Activated naive CD4-positive, alpha-beta T cell treated with anti-CD3 and anti-CD28 coated beads, Interleukin-2, amount 50 U/mL, for 16 hours (primary cell): Measurements from ENCODE around the gene FLT1.

Source experiments
- DNase-seq: peaks from one replicate; pipeline ENCODE4 v3.0.0-alpha.2; 2020

The FLT1 gene

DNA sequence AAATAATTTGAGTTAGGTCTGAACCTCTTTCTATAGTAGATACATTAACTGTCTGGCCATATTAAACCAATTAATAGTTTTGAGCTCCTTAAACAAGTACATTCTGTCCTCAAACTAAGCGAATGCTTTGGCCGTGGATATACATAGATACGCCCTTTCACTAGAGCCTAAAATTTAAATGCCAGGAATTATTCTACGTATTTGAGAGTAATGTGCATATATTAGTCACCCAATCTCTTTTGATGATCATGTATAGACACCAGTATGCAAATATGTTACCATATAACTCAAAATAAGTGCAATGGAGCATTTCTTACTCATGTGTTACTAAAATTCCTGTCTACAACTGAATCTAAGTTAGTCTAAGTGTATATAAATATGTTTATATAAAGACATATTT lies 70.4 kb downstream of the FLT1 start:
- no peak for DNase-seq

DNA sequence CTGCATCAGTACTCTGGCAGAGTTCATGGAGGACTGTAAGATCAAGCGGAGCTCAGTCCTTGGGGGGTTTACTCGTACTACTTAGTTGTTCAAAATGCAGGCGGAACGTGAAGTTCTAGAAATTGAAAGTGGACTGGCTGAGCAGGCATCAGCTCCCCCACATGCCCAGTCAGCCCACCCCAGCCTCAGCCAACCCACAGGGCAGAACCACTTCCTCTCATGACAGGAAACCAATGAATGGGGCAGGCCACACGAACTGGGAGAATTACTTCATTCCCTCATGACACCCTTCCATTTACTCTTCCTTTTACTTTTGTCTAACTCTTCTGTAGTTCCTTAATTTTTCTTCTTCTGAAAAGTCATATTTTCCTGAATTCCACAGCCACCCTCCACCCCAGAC lies 71.9 kb downstream of the FLT1 start:
- DNase-seq: no peak

DNA sequence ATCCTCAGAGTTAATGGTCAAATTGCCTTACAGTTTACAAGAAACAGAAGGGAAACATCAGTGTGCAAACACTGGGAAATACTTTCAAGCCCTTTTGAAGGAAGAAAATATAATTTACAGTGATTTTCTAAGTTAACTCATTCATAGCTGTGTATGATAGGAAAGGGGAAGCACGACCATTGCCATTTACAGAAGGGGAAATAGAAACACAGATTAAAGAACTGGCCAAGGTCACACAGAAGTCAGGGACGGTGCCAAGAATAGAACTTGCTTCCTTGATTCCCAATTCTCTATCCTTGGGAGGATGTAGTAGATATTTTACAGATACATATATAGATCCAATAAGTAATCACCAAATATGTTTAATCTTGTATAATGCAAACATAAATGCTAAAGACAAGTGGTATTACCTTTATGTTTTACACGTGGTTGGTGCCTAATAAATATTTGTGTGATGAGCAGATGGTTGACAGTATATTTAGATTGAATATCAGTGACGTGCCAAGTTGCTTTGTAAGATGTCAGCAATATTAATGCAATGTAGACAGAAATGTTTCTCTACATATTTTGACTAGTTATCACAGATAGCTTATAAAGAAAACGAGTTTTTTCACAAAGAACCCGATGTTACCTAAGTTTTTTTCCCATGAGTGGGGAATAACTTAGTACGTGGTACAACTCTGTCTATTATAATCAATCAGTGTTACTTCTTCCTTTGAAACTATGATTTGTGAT lies 73.1 kb downstream of the FLT1 start:
- DNase-seq: no peak

DNA sequence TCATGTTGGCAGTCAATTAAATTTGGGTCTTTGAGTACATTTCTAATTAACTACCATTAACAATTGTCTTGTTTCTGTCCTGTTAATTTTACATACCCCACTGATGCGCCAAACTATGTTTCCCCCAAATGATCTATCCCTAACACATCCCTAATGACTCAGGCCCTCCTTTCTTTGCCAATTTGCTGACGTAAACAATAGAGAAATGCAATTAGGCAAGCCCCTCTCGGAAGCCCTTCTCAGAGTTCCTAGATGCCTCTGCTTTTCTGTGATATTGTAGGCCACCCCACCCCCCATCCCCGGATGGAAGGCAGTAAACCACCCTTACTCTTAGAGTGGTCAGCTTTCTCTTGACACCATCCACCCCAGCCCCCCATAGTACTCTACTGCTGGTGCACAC lies 74.2 kb downstream of the FLT1 start:
- no peak for DNase-seq

DNA sequence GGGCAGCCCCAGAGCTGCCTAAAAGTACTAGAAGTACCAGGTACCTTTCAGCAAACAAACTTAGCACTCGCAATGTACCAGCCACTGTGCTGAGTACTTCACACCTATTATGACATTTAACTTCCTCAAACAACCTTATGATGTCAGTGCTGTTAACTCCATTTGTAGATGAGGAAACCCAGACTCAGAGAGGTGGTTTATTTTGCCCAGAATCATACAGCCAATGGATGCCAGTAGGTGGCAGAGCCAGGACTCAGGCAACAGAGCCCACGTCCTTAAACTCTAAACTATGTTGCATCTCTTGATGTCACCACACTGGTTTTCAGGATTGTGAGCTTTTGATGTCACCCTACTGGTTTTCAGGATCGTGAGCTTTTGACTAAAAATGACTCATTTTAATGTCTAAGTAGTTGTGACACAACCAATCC lies 78.9 kb downstream of the FLT1 start:
- DNase-seq: no peak

DNA sequence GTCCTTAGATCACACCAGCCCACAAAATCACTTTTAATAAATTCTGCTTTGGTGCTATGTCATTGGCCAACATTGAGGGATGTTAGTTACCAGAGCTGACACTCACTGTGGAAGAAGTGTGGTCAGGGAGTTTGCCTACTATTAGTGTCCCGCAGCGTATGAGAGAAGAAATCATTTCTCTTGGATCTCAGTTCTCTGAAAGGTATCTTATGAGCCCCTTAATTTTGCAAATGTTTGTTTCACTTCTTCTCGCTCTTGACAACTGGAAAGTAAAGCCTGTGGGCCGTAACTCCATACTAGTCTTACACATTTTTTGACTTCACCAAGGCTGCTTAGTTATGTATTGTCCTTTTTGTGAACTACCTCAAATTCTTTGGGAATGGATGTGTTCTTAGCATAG lies 80.9 kb downstream of the FLT1 start:
- DNase-seq: no peak

DNA sequence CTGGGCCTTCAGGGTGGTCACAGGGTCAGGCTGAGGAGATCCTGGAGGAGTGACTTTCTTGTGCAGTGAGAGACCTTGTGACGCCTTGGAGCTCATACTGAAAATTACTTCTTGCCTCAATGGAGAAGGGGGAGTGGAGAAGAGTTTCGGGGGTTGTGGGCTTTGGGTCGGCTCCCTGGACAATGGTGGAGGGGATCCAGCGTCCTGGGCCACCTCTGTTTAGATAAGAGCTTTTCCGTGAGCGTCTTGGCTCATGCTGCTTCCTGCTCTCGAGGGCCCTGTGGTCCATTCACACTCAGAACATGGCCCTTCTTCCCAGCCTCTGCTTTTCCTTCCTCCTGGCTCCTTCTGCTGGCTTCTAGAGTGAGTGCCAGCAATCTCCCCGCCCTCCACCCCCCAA lies 81.9 kb downstream of the FLT1 start:
- DNase-seq: no peak

DNA sequence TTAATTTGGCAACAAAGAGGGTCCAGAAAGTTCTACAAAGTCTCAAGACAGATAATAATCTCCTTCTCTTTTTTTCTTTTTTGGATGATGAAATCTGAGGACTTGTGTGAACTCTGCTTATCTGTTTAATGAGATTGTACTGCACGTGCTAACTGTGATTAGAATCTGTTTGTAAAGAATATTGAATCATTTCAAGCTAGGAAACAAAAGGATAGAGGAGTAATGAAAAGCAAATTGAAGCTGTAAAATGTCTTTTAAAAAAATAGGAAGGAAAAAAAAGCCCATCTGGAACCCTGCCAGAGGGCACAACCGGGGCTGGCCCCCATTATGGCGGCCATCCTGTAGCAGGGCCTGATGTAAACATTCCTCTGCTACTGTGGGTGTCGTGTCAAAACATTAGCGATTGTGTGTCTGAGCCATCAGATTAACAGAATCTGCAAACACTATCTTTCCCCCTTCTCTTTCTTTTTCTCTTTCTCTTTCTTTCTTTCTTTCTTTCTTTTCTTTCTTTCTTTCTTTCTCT lies 83.0 kb downstream of the FLT1 start:
- no peak for DNase-seq

DNA sequence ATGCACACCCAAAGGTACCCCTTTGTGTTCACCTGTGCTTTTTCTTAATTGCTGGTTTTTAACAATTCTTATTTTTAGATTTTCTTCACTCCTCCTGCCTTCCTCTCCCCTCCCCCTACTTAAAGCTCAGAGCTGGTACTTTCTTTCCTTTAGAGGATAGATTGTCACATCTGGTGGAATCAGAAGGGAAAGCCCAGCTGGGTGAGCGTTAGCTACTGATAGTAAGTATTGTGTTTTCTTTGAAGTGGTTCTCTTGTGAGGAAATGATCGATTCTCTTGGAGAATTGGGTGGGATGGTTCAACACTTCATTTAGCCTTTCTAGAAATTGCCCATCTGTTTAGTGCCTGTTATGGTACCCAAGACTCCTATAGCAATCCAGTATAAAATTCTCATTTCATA lies 84.8 kb downstream of the FLT1 start:
- DNase-seq: no peak

DNA sequence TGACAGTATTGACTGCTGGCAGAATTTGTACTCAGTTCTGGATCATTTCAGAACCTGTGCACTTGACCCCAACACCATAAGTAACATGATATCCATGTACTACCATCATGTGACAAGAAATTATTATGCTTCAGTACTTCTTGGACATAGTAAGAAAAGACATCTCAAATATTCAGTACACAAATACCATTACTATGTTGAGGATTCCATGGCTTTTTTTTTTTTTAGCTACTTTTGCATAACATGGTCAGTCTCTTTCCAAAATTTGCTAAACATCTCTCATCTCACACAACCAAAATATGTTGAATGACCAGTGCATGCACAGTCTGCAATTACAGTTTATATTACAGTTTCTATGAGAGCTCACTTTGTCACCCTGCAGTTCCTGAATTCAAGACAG lies 85.3 kb downstream of the FLT1 start:
- no peak for DNase-seq

DNA sequence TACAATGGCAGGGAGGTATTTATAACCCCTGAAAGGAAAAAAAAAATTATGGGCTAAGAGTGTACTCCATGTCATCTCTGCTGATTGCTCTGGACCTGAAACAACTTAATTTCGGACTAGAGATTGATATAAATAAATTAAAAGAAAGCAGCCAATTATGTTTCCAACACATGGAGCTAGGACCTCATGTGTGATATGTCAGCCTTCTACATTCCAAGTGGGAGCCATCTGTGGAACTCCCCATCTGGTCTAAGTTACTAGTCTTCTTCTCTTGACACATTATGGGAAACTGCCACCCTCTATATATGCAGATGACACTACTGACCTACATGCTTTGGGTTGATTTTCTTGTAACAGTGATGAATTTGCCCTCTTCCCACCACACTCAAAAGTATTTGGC lies 86.1 kb downstream of the FLT1 start:
- no peak for DNase-seq

DNA sequence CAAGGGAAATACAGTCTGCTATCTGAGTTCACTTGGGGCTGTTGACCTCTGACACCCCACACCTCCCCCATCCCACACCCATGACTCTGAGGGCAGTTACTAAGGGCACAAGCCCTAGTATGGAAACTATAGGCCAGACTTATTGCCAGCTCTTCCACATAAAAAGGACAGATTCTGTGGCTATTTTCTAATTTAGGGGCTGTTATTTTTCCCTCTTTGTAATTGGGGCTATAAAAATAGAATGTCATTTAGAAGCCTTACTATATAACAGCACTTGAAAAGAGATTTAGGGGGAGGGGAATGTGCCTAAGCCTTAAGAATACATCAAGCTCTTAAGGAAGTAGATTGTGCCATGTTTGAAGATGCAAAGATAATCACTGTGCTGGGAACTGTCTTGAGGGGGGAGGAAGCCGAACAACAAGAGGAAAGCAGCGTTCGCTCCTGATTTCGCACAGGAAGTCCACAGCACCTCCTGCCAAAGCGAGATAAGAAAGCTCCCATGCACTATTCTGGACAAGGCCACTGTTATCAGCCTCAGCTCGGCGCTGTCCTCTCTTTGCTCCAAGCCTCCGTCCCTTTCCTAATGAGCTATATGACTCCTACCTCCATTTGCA lies 86.6 kb downstream of the FLT1 start:
- DNase-seq: no peak

DNA sequence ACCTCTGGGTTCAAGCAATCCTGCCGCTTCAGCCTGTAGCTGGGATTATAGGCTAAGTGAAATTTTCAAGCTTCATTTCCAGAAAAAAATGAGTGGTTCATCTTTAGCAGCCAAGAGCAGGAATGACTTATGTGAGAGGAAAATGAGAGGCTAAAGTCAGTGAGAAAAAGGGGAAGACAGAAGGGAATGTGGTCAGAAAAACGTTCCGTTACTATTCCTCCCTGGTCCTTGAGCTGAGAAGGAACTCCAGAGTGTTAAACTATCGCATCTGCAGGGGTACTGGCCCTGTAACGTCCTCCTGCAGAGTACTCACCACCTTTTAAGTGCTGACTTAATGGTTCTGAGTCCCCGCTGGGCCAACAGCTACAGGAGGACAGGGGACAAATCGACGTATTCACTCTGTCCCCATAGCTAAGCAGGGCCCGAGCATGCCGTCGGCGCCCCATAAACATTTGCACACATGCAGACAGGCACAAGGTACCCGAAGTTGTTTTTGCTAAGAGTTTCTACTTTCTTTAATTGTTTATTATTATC lies 88.1 kb downstream of the FLT1 start:
- no peak for DNase-seq

DNA sequence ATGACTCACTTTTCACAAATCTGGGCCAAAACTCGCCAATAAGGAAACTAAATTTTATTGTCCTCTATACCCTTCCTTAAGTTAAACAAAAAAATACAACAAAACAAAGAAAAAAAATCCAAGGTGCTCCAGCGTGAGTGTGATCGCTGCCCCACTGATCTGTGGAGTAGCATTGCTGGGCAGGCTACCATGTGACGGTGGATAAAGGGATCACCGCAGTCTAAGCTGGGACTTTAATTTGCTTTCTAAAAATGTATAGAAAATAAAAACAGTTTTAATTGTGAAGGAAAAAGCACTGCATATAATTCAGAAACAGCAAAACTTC lies 92.9 kb downstream of the FLT1 start:
- DNase-seq: no peak

DNA sequence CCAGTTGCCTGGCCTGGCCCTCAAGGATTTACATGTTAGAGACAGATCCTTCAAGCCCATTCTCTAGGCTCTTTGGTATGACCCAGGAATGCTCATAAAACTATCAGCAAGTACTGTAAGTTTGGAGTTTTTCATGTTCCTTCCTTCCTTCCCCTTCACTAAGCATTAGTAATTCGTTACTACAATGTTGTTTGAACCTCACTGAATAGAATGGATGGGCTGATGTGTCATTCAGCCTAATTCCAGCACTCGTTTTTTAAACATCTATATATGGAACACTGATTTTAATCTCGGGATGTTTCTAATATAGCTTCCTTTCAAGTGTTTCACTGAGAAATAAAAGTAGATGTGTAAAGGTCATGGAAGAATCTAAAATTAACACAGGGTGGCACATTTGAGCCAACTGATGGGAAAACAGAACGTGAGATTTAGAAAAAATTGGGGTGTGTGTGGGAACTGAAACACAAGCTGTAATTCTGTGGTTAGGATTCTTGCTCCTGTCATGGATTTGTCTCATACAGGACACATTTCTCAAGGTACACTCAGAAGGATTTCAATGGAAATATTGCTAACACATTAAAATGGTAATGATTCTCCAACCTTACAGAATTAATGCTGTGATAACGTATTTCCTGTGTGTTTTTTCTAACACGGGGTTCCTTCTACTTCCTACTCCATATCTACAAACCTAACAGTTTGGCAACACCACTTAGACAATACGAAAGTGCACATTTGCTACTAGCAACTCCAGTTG lies 93.4 kb downstream of the FLT1 start:
- DNase-seq: no peak

DNA sequence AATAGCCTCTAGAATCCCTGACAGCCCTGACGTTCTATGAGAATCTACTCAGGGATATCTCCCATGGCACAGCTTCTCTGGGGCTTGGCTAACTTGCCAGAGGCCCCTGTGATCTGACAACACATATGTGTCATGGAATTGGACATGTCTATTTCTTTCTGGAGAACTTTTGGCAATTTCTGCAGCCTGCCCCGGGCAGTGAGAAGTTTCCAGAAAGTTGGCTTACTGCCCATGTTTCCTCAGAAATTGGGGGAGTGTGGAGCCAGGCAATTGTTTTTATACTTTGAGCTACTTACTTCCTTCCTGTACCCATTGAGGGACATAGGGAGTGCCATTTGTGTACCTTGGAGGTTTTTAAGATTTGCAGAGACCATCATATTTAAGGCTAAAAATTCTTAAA lies 98.9 kb downstream of the FLT1 start:
- DNase-seq: no peak

DNA sequence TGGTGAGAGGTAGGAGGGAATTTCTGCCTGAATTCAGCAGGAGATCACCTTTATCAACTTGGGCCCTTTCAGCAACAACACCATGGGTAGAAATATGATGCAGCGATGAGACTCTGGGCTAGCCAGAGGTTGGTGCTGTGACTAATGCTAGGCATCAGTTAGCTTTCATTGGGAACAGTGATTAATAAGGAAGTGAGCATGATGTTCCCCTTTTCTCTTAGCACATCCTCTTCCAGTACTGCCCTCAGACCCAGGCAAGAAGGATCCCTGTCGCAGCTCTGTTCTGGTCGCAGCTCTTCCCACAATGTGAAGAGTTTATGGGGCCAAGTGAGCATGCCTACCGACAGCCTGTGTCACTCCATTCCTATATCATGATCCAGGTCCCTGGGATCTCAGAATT lies 100.5 kb downstream of the FLT1 start:
- DNase-seq: no peak

DNA sequence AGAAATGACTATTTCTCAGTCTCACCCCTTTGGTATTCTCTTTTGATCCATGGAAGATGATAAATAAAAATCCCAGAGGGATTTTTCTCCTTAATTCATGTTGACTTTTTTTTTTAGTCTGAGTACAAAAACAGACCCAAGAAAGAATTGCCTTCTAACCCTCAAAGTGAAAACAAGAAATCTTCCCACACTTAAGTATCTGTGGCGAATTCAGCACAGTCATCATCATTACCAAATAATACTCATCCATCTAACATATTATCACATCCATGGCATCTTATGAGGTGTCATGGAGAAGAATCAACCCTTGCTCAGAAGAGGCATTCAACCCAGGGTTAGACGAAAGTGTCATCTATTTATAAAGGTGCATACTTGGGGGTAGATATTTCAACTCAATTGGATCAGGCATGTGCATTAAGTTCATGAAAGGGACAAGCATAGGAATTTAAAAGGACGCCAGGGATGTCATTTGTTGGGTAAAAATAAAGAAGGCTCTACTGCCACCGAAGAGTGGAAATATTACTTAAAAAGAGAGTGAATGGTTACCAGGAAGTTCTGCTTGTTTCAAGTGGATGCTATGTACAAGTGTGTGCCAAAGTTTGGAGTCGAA lies 101.9 kb downstream of the FLT1 start:
- DNase-seq: no peak

DNA sequence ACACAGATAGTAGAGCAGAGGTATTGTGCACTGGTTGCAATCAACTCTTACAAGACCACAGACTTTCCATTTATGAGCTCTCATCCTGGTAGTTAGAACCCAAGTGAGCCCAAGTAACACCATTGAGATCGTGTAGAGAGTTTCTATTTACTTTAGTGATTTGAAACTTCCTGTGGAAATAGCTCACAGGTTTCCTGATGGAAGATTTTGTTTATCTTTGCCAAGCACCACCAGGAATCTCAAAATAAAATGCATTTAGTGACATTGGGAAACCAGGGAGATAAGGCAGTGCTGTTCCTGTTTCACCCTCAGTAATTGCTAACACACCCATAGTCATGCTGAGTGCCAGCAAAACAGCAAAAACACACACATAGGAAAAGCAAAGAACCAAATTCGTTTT lies 102.5 kb downstream of the FLT1 start:
- DNase-seq: no peak

DNA sequence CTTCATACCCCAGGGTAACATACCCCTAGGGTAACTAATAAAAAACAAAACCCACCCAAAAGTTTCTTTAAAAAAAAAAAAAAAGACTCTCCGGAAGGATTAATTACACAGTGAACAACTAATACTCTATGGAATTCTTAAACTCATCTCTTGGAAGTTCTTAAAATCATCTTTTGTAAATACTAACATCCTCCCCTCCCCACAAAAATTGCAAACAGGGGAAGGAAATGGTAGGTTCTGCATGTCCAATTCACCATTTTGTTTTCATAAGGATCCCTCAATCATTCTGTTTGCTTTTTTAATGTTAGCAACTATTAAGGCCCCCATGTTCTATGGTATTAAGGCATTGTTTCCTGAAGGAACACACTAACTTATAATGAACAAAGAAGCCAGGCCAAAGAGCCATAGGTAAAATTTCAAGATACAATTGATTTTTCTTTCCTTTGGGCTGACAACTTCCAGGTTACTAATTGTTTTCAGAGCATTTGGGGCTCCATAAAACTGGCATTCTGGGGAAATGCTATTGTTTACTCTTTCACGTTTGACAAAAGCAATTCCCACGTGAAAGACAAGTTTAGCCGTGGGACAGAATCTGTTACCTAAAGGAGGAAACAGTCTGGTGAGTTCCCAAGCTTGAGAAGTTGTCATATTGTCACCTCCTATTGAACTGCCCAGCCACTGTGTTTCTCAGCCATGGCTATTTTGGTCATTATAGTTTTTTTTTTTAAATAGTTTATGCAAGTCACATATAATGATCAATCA lies 107.0 kb downstream of the FLT1 start:
- no peak for DNase-seq

DNA sequence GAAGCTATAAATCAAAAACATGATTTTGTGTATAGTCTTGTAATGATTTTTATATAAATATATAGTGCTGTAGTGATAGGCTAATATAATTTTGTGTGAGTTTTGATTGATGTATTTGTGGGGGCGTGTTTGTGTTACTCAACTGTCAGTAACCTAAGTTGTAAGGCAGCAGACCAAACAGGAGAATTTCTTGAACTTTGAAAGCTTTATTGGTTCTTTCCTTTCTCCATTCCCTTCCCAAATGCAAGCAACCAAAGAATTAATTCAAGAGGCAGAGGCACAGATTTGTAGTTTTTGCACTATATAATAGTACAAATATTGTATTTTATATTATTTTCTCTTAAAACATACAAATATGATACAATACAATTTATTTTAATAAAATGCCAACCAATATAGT lies 109.6 kb downstream of the FLT1 start:
- no peak for DNase-seq

DNA sequence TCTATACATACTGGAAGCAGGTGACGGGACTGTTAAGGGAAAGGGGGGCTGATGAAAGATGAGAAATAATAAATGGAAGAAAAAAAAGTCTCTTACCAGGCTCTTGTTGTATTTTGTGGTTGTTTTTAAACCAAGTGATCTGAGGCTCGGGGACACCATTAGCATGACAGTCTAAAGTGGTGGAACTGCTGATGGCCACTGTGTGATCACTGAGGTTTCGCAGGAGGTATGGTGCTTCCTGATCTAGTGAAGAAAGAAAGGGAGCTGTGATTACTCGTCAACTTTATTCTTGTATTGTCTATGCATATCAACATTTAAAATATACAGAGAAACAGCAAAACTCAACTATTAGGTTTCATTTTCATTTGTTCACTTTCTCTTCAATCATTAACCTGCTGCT lies 110.1 kb downstream of the FLT1 start:
- no peak for DNase-seq

DNA sequence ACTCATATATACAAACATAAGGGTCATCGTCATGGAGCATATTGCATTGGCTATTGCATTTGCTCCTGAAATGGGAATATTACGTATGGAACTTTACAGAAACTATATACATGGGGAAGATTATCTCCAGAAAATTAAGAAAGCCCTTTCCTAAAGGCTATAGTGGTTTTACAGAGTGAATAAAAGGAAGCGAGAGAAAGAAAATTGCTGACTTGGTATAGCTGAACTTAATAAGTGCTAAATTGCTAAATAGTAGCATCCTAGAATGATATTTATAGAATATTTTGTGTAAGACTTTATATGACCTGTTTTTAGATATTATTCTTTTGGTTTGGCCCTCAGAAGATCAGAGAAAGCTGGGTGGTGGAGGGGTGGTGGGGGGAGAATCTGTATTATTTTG lies 114.6 kb downstream of the FLT1 start:
- no peak for DNase-seq
